WTC11 (cell line): ENCODE data around the gene TMUB2. TPM values are rescaled to one million over a fixed set of nuclear protein-coding genes. Genes with fewer than 3 reads are reported as not detected.

Experiments
- ATAC-seq: fragments of 200-7000 bp; cut with Tn5 transposase; 2 replicates; pipeline ENCODE4 v1.10.0; 2021; ENCODE audit warnings: mild to moderate bottlenecking, moderate library complexity
- CTCF ChIA-PET: fragments of 300-600 bp; sonication (Branson Sonifier 250); formaldehyde crosslinking; loops from one replicate; lab custom pipeline; 2021; ENCODE audit warnings: antibody characterized with exemption; lab: Charles Lee
- POLR2A ChIA-PET: fragments of 350-600 bp; sonication (Branson Sonifier 250); formaldehyde crosslinking; loops from one replicate; lab custom pipeline; 2021; ENCODE audit warnings: antibody characterized with exemption; lab: Charles Lee
- DNase-seq: peaks from one replicate; pipeline ENCODE4 v3.0.0; 2021; ENCODE audit warnings: low spot score
- H3K27ac Mint-ChIP-seq: 2 replicates; pipeline ENCODE4 v1.8.0; 2021; ENCODE audit warnings: mixed read lengths
- H3K27me3 Mint-ChIP-seq: 2 replicates; pipeline ENCODE4 v1.8.0; 2021; ENCODE audit warnings: low read depth, mild to moderate bottlenecking, moderate library complexity, mixed read lengths
- H3K36me3 Mint-ChIP-seq: 2 replicates; pipeline ENCODE4 v1.8.0; 2021; ENCODE audit warnings: mixed read lengths
- H3K4me1 Mint-ChIP-seq: 2 replicates; pipeline ENCODE4 v1.8.0; 2022; ENCODE audit warnings: mixed read lengths
- H3K4me3 Mint-ChIP-seq: 2 replicates; pipeline ENCODE4 v1.8.0; 2021; ENCODE audit warnings: mild to moderate bottlenecking, moderate library complexity, mixed read lengths
- H3K9me3 Mint-ChIP-seq: 2 replicates; pipeline ENCODE4 v1.8.0; 2021; ENCODE audit warnings: mixed read lengths
- ATF3 ChIP-seq: sonication (generic); formaldehyde crosslinking; conservative IDR thresholded peaks from 2 replicates; pipeline ENCODE4 v1.8.1; 2022; ENCODE audit warnings: mild to moderate bottlenecking, missing genetic modification reagents
- CREB1 ChIP-seq: sonication (generic); formaldehyde crosslinking; IDR thresholded peaks from 2 replicates; pipeline ENCODE4 v1.8.0; 2023; ENCODE audit warnings: mild to moderate bottlenecking, missing genetic modification reagents
- E2F1 ChIP-seq: sonication (generic); formaldehyde crosslinking; IDR thresholded peaks from 2 replicates; pipeline ENCODE4 v1.8.0; 2022; ENCODE audit warnings: mild to moderate bottlenecking, missing genetic modification reagents
- FOXP1 ChIP-seq: sonication (generic); formaldehyde crosslinking; IDR thresholded peaks from 2 replicates; pipeline ENCODE4 v1.8.0; 2022; ENCODE audit warnings: missing genetic modification reagents, mild to moderate bottlenecking, moderate library complexity, borderline replicate concordance
- IRF2 ChIP-seq: sonication (generic); formaldehyde crosslinking; IDR thresholded peaks from 2 replicates; pipeline ENCODE4 v1.8.0; 2022; ENCODE audit warnings: low read depth, missing genetic modification reagents, borderline replicate concordance
- MYBL2 ChIP-seq: sonication (generic); formaldehyde crosslinking; IDR thresholded peaks from 2 replicates; pipeline ENCODE4 v1.8.1; 2023; ENCODE audit warnings: mild to moderate bottlenecking, moderate library complexity, missing genetic modification reagents
- NFE2L1 ChIP-seq: sonication (generic); formaldehyde crosslinking; IDR thresholded peaks from 2 replicates; pipeline ENCODE4 v1.8.1; 2023; ENCODE audit warnings: missing genetic modification reagents
- NR1H2 ChIP-seq: sonication (generic); formaldehyde crosslinking; IDR thresholded peaks from 2 replicates; pipeline ENCODE4 v1.9.0; 2021; ENCODE audit warnings: mild to moderate bottlenecking, moderate library complexity, missing genetic modification reagents
- NR3C1 ChIP-seq: sonication (generic); formaldehyde crosslinking; conservative IDR thresholded peaks from 2 replicates; pipeline ENCODE4 v1.8.1; 2023; ENCODE audit warnings: low read depth, mild to moderate bottlenecking, missing genetic modification reagents
- TEAD1 ChIP-seq: sonication (generic); formaldehyde crosslinking; IDR thresholded peaks from 2 replicates; pipeline ENCODE4 v1.8.0; 2022; ENCODE audit warnings: mild to moderate bottlenecking, missing genetic modification reagents
- ZBTB21 ChIP-seq: sonication (generic); formaldehyde crosslinking; IDR thresholded peaks from 2 replicates; pipeline ENCODE4 v1.8.1; 2023; ENCODE audit warnings: mild to moderate bottlenecking, missing genetic modification reagents, borderline replicate concordance
- ZNF121 ChIP-seq: sonication (generic); formaldehyde crosslinking; IDR thresholded peaks from 2 replicates; pipeline ENCODE4 v1.8.0; 2023; ENCODE audit warnings: missing genetic modification reagents
- ZNF138 ChIP-seq: sonication (generic); formaldehyde crosslinking; conservative IDR thresholded peaks from 2 replicates; pipeline ENCODE4 v1.8.1; 2022; ENCODE audit warnings: mild to moderate bottlenecking, moderate library complexity, missing genetic modification reagents
- ZNF512 ChIP-seq: sonication (generic); formaldehyde crosslinking; IDR thresholded peaks from 2 replicates; pipeline ENCODE4 v1.8.1; 2022; ENCODE audit warnings: missing genetic modification reagents, borderline replicate concordance
- ZSCAN18 ChIP-seq: fragments of 250-450 bp; sonication (Bioruptor Pico); IDR thresholded peaks from 2 replicates; pipeline ENCODE4 v2.1.2; 2022; ENCODE audit warnings: mild to moderate bottlenecking, moderate library complexity
- total RNA-seq: library from RNA; stranded (reverse); gene quantifications from 3 replicates; pipeline ENCODE4 v1.2.3, GENCODE V29; 2021
- TF ChIP-seq, protein P1 (sequence below): sonication (generic); formaldehyde crosslinking; IDR thresholded peaks from 2 replicates; pipeline ENCODE4 v1.8.1; 2023; ENCODE audit warnings: mild to moderate bottlenecking, missing genetic modification reagents
- TF ChIP-seq, protein P2 (sequence below): fragments of 250-450 bp; sonication (Bioruptor Pico); IDR thresholded peaks from 2 replicates; pipeline ENCODE4 v1.9.0; 2021; ENCODE audit warnings: moderate library complexity, mild to moderate bottlenecking, inconsistent platforms, borderline replicate concordance
- TF ChIP-seq, protein P3 (sequence below): sonication (generic); formaldehyde crosslinking; IDR thresholded peaks from 2 replicates; pipeline ENCODE4 v1.8.1; 2023; ENCODE audit warnings: mild to moderate bottlenecking, missing genetic modification reagents, moderate library complexity

TMUB2 gene
- total RNA-seq, 1 experiment from 2014 or later = 26.9 TPM

DNA sequence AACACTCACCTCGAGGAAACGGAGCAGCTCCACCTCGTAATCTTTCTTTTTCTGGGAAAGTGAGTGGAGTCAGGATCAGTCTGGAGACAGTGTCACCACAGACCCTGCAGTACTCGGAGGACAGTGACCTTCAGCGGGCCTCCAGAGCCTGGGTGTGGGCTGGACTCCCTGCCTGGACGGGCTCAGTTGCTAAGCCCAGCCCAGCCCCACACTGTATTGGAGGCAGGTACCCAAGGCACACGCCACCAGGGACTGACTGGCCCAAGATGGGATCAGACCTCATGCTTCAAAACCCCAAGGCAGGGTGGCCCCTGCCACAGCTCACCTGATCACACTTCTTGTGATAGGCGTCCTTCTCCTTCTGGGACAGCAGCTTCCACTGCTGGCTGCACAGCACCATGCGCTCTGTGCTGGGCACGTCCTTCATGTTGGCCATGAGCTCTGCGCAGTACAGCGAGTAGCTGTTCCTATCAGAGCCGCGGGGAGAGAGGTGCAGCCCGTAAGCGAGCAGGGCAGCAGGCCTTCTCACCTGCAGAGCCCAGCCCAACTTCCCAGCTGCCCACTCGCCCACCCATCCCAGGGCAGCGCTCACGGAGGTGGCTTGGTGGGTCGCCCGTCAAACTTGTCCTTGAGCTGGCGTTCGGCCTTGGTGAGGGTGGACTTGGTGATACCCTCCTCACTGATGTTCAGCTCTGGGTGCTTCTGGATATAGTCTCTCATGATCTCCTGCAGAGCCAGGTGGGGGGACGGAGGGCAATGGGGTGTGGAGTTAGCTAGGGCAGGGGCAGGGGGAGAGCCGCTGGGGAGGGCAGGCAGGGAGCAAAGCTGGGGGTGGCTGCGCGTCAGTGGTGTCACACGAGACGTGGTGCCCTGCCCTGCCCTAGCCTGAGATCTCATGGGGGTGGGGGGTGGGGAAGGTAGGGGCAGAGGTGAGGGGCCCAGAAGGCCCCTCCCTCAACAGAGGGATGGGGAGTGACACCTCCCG lies 24.8 kb downstream of the TMUB2 start:
- Mint-ChIP-seq H3K27ac (no peak overlapping the region), H3K27me3 (no peaks in the 10 kb centered on the region), H3K36me3 (peaks cover 60% of the 10 kb centered on the region), H3K4me3 (no peak overlapping the region), H3K4me1 (peaks cover 13% of the 10 kb centered on the region), H3K9me3 (no peaks in the 10 kb centered on the region)
- ATAC-seq = no peak
- POLR2A ChIA-PET = interaction anchor here (0.6 to 2.6 kb wide), 3 partner anchors 10 to 48 kb away, joined by 3 to 13 read pairs (median 3); no protein-coding TSS in a partner anchor
- no peak for TF ChIP-seq ZNF512 (CRISPR knock-in tag)
- 0 out of 2 replicates have a peak, but pooled peaks have one; percentile 26 for TF ChIP-seq FOXP1 (CRISPR knock-in tag)
- DNase-seq = no peak
- CTCF ChIA-PET = interaction anchor here (0.7 to 3.9 kb wide), 25 partner anchors 8 to 164 kb away, joined by 3 to 77 read pairs (median 12); partner anchors contain the start of genes ASB16, ATXN7L3, FAM171A2 and GRN

DNA sequence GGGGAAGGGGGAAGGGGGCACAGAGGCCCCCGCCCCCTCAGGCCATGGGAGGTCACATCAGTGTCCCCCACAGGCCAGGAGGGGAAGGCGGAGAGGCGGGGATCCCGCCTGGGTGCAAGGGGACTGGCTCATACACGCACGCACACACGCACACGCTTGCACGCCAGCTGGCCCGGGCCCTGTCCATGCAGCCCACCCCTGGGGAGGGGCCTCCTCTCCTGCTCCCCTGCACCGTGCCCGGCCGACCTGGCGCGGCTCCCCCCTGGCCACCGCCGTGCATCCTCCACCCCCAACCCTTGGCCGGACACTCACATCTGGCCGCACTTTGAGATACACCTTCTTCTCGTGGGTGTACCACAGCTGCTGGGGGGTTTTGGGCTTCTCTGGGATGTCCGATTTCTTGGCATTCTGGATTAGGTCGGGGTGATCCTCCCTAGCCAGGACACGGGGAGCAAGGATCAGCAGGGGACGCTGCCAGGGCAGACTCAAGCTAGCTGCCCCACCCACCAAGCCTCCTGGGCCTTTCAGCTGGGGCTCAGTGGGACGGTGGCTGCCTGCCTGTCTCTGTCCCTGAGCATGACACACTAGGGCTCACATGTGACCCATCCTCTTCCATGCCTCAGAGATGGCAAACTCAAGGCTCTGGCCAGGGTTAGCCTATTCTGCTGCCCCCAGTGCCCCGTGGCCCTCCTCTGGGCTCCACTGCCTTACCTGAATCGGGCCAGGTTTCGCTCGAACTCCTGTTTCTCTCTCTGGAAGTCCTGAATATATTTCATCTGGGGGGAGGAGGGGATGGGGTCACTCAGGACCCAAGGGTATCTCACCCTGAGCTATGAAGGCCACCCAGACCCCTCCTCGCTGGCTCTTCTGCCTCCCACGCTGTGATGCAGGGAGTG lies 26.0 kb downstream of the TMUB2 start:
- H3K27ac Mint-ChIP-seq = peak overlapping the region; percentile 74
- peaks cover 19% of the 10 kb centered on the region for H3K4me1 Mint-ChIP-seq

More for the DNA sequence above, 26.0 kb downstream of the TMUB2 start:
- H3K36me3 Mint-ChIP-seq = peaks cover 63% of the 10 kb centered on the region
- no peak overlapping the region for H3K4me3 Mint-ChIP-seq
- no peaks in the 10 kb centered on the region for H3K9me3 Mint-ChIP-seq
- no peak for DNase-seq
- ChIA-PET CTCF (interaction anchor here (1.0 to 3.9 kb wide), 4 partner anchors 9 to 133 kb away, joined by 3 to 37 read pairs (median 8); partner anchors contain the start of gene GRN), POLR2A (interaction anchor here (1.0 kb wide), 1 partner anchor 114 kb away, joined by 3 read pairs; no protein-coding TSS in a partner anchor)
- no peak for ATAC-seq
- no peaks in the 10 kb centered on the region for H3K27me3 Mint-ChIP-seq
- TF ChIP-seq IRF2 = no peak
- TF ChIP-seq ZNF121 = no peak
- TF ChIP-seq, protein P1, sequence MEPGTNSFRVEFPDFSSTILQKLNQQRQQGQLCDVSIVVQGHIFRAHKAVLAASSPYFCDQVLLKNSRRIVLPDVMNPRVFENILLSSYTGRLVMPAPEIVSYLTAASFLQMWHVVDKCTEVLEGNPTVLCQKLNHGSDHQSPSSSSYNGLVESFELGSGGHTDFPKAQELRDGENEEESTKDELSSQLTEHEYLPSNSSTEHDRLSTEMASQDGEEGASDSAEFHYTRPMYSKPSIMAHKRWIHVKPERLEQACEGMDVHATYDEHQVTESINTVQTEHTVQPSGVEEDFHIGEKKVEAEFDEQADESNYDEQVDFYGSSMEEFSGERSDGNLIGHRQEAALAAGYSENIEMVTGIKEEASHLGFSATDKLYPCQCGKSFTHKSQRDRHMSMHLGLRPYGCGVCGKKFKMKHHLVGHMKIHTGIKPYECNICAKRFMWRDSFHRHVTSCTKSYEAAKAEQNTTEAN (CRISPR knock-in tag) = no peak
- no peak for TF ChIP-seq E2F1 (CRISPR knock-in tag)
- TF ChIP-seq MYBL2 = no peak
- TF ChIP-seq NFE2L1 (CRISPR knock-in tag) = no peak
- no peak for TF ChIP-seq ZNF138 (CRISPR knock-in tag)
- TF ChIP-seq NR3C1 (CRISPR knock-in tag) = no peak
- no peak for TF ChIP-seq ZBTB21 (CRISPR knock-in tag)
- TF ChIP-seq TEAD1 (CRISPR knock-in tag) = no peak
- TF ChIP-seq, protein P2, sequence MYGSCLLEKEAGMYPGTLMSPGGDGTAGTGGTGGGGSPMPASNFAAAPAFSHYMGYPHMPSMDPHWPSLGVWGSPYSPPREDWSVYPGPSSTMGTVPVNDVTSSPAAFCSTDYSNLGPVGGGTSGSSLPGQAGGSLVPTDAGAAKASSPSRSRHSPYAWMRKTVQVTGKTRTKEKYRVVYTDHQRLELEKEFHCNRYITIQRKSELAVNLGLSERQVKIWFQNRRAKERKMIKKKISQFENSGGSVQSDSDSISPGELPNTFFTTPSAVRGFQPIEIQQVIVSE = no peak
- TF ChIP-seq CREB1 (CRISPR knock-in tag) = no peak
- no peak for TF ChIP-seq NR1H2
- TF ChIP-seq, protein P3, sequence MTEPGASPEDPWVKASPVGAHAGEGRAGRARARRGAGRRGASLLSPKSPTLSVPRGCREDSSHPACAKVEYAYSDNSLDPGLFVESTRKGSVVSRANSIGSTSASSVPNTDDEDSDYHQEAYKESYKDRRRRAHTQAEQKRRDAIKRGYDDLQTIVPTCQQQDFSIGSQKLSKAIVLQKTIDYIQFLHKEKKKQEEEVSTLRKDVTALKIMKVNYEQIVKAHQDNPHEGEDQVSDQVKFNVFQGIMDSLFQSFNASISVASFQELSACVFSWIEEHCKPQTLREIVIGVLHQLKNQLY (CRISPR knock-in tag) = no peak
- TF ChIP-seq ATF3 (CRISPR knock-in tag) = no peak
- no peak for TF ChIP-seq ZSCAN18 (CRISPR knock-in tag)
